Measurements from ENCODE around the gene PTGS1.
"Not testable (repeated sequence)": the region's sequence is repeated elsewhere in the genome, so short reads cannot be mapped to it uniquely, and the experiment has no call there.

PTGS1 gene

DNA sequence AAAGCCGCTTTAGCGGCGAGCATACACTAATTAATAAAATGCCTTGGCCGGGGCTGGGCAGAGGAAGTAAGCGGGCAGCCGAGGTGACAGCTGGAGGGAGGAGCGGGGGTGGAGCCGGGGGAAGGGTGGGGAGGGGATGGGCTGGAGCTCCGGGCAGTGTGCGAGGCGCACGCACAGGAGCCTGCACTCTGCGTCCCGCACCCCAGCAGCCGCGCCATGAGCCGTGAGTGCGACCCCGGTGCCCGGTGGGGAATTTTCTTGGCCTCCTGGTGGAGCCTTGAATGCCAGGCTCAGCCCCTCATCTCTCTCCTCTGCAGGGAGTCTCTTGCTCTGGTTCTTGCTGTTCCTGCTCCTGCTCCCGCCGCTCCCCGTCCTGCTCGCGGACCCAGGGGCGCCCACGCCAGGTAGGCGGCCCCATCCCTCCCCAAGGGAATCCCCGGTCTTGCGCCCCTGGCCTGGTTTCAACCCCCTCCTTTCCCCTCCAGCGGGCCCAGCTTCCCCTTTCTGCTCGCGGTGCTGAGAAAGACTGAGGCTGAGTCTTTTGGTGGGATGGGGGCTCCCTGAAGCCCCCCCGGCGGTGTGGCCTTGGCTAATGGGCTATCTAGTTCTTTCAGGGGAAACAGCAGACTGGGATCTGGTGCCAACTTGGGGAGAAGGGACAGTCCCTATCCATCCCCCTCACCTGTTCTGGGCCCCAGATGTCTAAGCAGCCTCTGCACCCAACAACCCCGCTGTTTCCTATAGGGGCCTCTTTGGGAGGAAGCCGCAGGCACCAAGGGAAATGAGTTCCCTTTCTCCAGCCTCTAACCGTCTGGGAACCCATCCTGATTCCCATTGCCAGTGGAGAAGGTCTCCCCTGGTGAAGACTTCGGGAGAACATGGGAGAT is at the start of gene PTGS1:
Gene PTGS1, plus strand, starts transcription at position 156 of the 887 bp plus-strand sequence. Its CDS starts 61 bp downstream, at position 217.
- no peak for DNase-seq (ENCODE audit: low read depth)

DNA sequence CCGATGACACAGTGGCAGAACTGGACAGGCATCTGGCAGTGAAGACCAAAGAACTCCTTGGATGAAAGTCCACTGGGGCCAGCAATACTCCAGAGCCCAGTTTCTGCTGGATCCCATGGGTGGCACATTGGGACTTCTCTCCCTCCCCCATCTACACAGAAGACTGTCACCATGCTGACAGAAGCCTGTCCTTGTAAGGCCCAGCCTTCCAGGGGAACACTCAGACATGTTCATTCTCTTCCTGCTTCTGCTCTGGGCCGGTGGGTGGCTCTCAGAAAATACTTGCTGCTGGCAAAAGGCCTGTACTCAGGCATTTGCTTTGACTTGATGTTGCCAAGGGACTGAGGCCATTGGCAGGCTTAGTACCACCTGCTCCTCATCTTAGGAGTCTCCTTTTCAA is 48.3 kb upstream of the PTGS1 start:
- no peak for DNase-seq (ENCODE audit: low read depth)

GRCh38 chr9:122324665-122325064 is 46.2 kb upstream of the PTGS1 start:
- not testable (repeated sequence) for DNase-seq (ENCODE audit: low read depth)

DNA sequence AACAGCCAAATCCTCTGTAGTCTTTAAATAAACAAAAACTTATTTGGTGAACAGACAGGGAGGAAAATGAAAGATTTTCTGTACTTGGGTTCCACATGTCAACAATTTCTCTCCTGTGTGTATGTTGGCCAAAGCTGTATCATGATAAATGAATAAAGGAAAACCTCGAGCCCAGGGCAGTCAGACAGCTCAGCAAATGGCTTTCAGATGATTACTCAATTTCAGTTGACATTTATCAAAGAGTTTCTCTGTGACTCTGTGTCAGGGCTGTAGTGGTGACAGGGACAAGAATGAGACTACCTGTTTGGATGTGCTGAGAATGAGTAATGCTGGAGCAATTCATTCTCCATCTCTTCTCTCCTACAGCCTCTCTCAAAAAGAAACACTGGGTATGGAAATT is 45.7 kb upstream of the PTGS1 start:
- DNase-seq (ENCODE audit: low read depth) = no peak

- DNase-seq (ENCODE audit: low read depth) = no peak
Measured at GRCh38 chr9:122327175-122327574, 43.6 kb upstream of the PTGS1 start.

DNA sequence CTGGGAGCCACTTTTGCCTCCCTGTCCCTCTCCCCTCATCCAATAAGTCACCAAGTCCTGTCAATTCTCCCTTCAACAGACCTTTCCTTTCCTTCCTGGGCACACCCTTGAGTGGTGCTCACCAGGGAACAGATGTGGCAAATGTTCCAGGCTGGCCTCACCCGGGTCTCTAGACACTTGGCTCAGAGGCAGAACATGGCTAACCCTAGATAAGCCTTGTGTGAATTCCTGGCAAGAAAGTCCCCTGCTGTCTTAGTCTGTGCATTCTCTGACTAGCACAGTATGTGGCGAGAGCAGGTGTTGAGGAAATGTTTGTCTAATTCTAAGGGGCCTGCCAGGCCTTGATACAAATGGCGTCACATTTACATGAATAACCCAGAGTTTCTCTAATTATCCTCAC is 41.2 kb upstream of the PTGS1 start:
- no peak for DNase-seq (ENCODE audit: low read depth)

GRCh38 chr9:122330466-122330865 is 40.4 kb upstream of the PTGS1 start:
- DNase-seq (ENCODE audit: low read depth) = not testable (repeated sequence)

DNA sequence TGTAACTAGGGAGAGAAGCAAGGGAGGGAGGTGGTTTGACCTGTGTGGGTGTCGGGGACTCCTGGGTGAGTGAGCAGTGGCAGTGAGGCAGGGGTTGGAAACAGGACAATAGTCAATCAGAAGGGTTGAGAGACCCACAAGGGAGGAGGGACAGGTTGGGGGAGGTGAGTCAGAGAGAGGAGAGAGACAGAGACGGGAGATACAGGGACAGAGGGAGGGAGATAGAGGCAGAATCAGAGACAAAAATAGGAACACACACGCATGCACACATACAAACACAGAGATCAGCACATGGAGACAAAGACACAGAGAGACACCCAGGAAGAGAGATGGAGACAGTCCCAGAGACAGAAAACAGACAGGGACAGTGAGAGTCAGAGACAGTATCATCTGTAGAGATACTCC is 39.3 kb upstream of the PTGS1 start:
- DNase-seq (ENCODE audit: low read depth) = no peak

- no peak for DNase-seq (ENCODE audit: low read depth)
Measured at GRCh38 chr9:122332083-122332482, 38.7 kb upstream of the PTGS1 start.

DNA sequence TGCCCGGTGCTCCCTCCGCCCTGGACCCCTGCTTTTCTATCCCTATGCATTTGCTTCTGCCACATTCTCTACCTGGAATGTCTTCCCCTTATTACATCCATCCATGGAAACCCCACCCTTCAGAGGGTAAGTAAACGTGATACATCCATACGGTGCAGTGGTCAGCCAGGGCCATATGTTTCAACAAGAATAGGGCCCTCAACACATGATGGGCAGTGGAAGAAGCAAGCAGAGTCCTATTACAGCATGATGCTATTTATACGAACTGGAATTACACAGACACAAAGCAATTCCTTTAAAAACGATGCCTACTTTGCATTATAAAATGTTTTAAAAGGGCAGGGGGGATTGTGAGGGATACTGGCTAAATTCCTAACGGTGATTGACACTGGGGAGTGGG is 38.2 kb upstream of the PTGS1 start:
- DNase-seq (ENCODE audit: low read depth) = no peak

- no peak for DNase-seq (ENCODE audit: low read depth)
Measured at GRCh38 chr9:122333169-122333808, 37.5 kb upstream of the PTGS1 start.

GRCh38 chr9:122334916-122335315 is 35.9 kb upstream of the PTGS1 start:
- DNase-seq (ENCODE audit: low read depth) = no peak

DNA sequence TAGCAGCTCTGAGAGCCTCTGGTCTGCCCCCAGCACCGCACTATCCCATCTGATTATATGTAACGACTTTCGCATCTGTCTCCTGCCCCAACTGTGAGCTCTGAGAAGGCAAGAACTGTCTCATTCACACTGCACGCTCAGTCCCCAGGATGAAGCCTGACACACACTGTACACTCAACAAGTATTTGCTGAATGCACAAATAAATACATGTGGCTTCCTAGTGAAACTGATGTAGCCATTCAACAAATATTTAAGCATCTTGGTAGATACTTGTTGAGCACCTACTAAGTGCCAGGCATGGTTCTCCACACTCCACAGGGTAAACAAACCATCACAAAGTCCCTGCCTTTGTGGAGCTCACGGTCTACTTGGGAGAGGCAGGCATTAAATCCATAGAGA is 34.6 kb upstream of the PTGS1 start:
- DNase-seq (ENCODE audit: low read depth) = no peak

DNA sequence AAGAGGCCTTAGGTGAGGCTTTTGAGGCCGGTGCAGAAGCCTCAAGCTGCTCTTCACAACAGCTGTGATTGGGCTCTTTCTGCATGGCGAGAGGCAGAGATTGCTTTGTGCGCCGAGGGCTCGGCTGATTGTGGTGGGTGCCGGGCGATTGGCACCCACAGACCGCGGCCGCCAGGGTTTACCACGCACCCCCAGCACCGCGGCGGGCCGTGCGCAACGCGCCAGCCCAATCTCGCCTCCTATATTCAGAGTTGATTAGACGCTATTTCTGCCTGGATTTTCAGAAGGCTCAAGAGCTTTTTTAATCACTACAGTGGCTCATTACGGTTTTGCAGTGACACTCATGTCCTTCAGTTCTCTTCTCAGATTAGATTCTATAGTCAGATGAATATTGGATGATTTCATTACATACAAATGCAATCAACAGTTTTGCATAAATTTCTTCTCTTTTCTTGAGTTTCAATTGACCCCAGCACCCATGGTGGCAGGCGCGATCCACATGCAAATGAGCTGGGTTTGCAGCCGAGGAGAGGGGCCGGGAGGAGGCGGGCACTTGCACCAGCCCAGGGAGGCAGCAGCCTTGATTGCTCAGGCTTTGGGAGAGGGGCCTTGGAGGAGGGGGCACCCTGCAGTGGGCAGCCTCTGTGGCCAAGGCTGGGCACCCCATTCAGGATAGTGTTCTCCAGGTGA is 33.8 kb upstream of the PTGS1 start:
- DNase-seq (ENCODE audit: low read depth) = no peak

- DNase-seq (ENCODE audit: low read depth) = no peak
Measured at GRCh38 chr9:122337556-122337929, 33.3 kb upstream of the PTGS1 start.

GRCh38 chr9:122338536-122338935 is 32.3 kb upstream of the PTGS1 start:
- DNase-seq (ENCODE audit: low read depth) = no peak

- no peak for DNase-seq (ENCODE audit: low read depth)
Measured at GRCh38 chr9:122338994-122339393, 31.8 kb upstream of the PTGS1 start.

DNA sequence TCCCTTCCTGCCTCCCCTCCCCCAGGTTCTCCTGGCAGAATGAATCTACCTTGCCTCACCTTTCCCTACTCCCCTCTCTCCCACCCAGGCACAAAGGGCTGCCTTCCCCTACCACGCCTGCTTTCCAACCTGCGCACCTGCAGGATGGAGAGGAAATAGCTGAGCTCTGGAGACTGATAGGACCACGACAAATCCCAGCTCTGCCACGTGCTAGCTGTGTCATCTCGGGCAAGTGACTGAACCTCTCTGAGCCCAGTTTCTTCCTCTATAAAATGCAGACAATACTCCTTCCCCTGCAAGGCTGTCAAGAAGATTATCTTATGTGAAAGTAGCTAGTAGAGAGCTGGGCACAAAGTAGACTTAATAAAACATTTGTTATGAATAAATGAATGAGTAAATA is 31.2 kb upstream of the PTGS1 start:
- no peak for DNase-seq (ENCODE audit: low read depth)

DNA sequence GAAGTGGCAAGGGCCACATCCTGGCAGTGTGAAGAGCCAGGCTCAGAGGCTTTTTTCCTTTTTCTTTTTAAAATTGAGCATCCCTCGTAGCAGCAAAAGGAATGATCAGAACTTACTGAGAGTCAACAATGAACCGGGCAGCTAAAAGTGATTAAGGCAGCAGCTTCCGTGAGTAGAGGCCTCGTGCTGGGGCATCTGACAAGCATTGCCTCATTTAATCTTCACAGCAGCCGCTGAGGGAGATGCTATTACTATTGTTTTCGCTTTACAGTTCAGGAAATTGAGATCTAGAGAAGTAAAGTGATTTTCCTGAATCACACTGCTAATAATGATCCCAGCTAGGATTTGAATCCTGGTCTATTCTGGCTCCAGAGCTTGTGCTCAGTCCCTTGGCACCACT is 30.7 kb upstream of the PTGS1 start:
- DNase-seq (ENCODE audit: low read depth) = no peak

DNA sequence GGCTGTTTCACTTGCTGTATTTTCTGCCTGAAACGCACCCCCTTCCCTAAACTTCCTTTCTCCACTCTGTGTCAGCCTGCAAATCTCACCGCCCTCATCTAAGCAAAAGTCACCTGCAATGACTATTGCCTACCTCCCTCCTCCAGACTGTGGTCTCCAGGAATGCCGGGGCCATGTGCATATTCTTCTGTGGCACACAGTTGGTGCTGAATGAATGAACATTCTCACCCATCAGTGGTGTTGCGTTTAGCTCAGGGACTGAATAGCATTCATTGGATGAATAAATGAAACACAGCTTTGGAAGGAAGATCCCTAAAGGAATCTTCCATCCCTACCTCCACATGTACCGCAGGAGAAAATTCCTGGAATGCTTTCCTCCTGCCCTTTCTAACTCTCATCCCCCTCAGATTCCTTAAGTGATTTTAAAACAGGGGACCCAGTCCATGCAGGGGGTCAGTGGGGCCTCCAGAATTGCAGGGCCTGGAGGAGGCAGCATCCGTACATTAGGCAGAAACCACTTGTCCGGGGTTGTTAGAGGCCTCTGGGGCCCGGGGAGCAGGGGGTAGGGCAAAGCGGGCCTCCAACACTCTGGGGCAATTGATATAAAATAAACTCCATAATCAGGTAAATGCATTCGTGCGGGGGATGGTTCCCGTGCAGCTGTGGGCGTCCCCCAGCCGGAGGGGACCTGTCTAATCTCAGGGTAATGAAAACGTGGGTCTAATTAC is 28.3 kb upstream of the PTGS1 start:
- no peak for DNase-seq (ENCODE audit: low read depth)

GRCh38 chr9:122346478-122347347 is 24.1 kb upstream of the PTGS1 start:
- peak; percentile 4 for DNase-seq (ENCODE audit: low read depth)

Data from T-helper 22 cell (primary cell).